Astrocyte (in vitro differentiated cells and primary cell): ENCODE data around the gene GLRA1. TPM values are rescaled to one million over a fixed set of nuclear protein-coding genes. Genes with fewer than 3 reads are reported as not detected.

Source experiments
- DNase-seq: peaks from one replicate; pipeline ENCODE4 v3.0.0-alpha.2; 2010; ENCODE audit warnings: low read depth
- FAIRE-seq: peaks from 2 replicates; lab custom pipeline; 2011; peaks lifted over from hg19 to GRCh38; lab: Jason Lieb, UNC
- H2AFZ ChIP-seq: 2 replicates; pipeline ENCODE4 v1.6.0; 2012; ENCODE audit warnings: low read depth, low read length, inconsistent platforms
- H3K27ac ChIP-seq: 2 replicates; pipeline ENCODE4 v1.5.1; 2011; ENCODE audit warnings: low read depth, low read length, inconsistent platforms
- H3K27me3 ChIP-seq: 2 replicates; pipeline ENCODE4 v1.6.0; 2011; ENCODE audit warnings: low read length, inconsistent platforms; ENCODE audit not compliant: insufficient read depth
- H3K36me3 ChIP-seq: 2 replicates; pipeline ENCODE4 v1.5.1; 2011; ENCODE audit warnings: low read length, inconsistent platforms; ENCODE audit not compliant: insufficient read depth
- H3K4me1 ChIP-seq: 2 replicates; pipeline ENCODE4 v1.5.1; 2011; ENCODE audit warnings: low read length, inconsistent platforms; ENCODE audit not compliant: insufficient read depth
- H3K4me2 ChIP-seq: 2 replicates; pipeline ENCODE4 v1.6.0; 2012; ENCODE audit warnings: low read length, inconsistent platforms
- H3K4me3 ChIP-seq: 2 replicates; pipeline ENCODE4 v1.5.1; 2011; ENCODE audit warnings: low read depth, mild to moderate bottlenecking, low read length, inconsistent platforms; ENCODE audit not compliant: insufficient read depth
- H3K79me2 ChIP-seq: 2 replicates; pipeline ENCODE4 v1.6.0; 2012; ENCODE audit warnings: mild to moderate bottlenecking, low read length, inconsistent platforms; ENCODE audit not compliant: insufficient read depth
- H3K9ac ChIP-seq: 2 replicates; pipeline ENCODE4 v1.6.0; 2012; ENCODE audit warnings: mild to moderate bottlenecking, low read length, inconsistent platforms
- H3K9me3 ChIP-seq: 2 replicates; pipeline ENCODE4 v1.5.1; 2012; ENCODE audit warnings: low read depth, mild to moderate bottlenecking, low read length, inconsistent platforms; ENCODE audit not compliant: insufficient read depth
- H4K20me1 ChIP-seq: 2 replicates; pipeline ENCODE4 v1.6.0; 2012; ENCODE audit warnings: low read length, inconsistent platforms; ENCODE audit not compliant: insufficient read depth
- H3K27ac Mint-ChIP-seq: one replicate; pipeline ENCODE4 v1.8.0; 2021; ENCODE audit warnings: mild to moderate bottlenecking, mixed read lengths; ENCODE audit not compliant: unreplicated experiment
- H3K27me3 Mint-ChIP-seq: one replicate; pipeline ENCODE4 v1.8.0; 2021; ENCODE audit warnings: low read depth, mixed read lengths; ENCODE audit not compliant: unreplicated experiment
- H3K36me3 Mint-ChIP-seq: one replicate; pipeline ENCODE4 v1.8.0; 2021; ENCODE audit warnings: low read depth, mixed read lengths; ENCODE audit not compliant: unreplicated experiment
- H3K4me1 Mint-ChIP-seq: one replicate; pipeline ENCODE4 v1.8.0; 2021; ENCODE audit warnings: low read depth, mixed read lengths; ENCODE audit not compliant: unreplicated experiment
- H3K4me3 Mint-ChIP-seq: one replicate; pipeline ENCODE4 v1.8.0; 2021; ENCODE audit warnings: mild to moderate bottlenecking, moderate library complexity, mixed read lengths; ENCODE audit not compliant: unreplicated experiment
- H3K9me3 Mint-ChIP-seq: one replicate; pipeline ENCODE4 v1.8.0; 2021; ENCODE audit warnings: mild to moderate bottlenecking, mixed read lengths; ENCODE audit not compliant: unreplicated experiment
- EZH2 ChIP-seq: IDR thresholded peaks from 2 replicates; pipeline ENCODE4 v1.6.1; 2012; ENCODE audit warnings: mild to moderate bottlenecking, low read length, inconsistent platforms; ENCODE audit not compliant: insufficient read depth
- total RNA-seq: library from RNA; stranded (reverse); gene quantifications from 2 replicates; pipeline ENCODE4 v1.2.1, GENCODE V29; 2021
- TF ChIP-seq, protein P1 (sequence below): IDR thresholded peaks from 2 replicates; pipeline ENCODE4 v1.5.1; 2011; ENCODE audit warnings: low read depth, mild to moderate bottlenecking, inconsistent platforms, low read length, moderate library complexity; ENCODE audit not compliant: insufficient read depth

GLRA1 gene
- total RNA-seq, 1 donor from 2014 or later: not detected

GRCh38 chr5:151825445-151825844 lies 99.2 kb downstream of the GLRA1 start:
- no peaks in the 10 kb centered on the region for H3K4me1 ChIP-seq
- DNase-seq (peak; percentile 34), FAIRE-seq (peak; percentile 92)
- H3K27ac Mint-ChIP-seq: no peak overlapping the region
- no peak overlapping the region for H3K27ac ChIP-seq
- H4K20me1 ChIP-seq: peaks cover 30% of the 10 kb centered on the region
- peaks cover 2% of the 10 kb centered on the region for H3K9me3 Mint-ChIP-seq
- no peak overlapping the region for H3K9ac ChIP-seq
- H3K27me3 ChIP-seq: no peaks in the 10 kb centered on the region
- no peaks in the 10 kb centered on the region for H3K27me3 Mint-ChIP-seq
- no peaks in the 10 kb centered on the region for H3K36me3 Mint-ChIP-seq
- no peaks in the 10 kb centered on the region for H3K79me2 ChIP-seq
- no peaks in the 10 kb centered on the region for H3K4me1 Mint-ChIP-seq
- H2AFZ ChIP-seq: no peak overlapping the region
- peaks cover 3% of the 10 kb centered on the region for H3K36me3 ChIP-seq
- TF ChIP-seq, protein P1, sequence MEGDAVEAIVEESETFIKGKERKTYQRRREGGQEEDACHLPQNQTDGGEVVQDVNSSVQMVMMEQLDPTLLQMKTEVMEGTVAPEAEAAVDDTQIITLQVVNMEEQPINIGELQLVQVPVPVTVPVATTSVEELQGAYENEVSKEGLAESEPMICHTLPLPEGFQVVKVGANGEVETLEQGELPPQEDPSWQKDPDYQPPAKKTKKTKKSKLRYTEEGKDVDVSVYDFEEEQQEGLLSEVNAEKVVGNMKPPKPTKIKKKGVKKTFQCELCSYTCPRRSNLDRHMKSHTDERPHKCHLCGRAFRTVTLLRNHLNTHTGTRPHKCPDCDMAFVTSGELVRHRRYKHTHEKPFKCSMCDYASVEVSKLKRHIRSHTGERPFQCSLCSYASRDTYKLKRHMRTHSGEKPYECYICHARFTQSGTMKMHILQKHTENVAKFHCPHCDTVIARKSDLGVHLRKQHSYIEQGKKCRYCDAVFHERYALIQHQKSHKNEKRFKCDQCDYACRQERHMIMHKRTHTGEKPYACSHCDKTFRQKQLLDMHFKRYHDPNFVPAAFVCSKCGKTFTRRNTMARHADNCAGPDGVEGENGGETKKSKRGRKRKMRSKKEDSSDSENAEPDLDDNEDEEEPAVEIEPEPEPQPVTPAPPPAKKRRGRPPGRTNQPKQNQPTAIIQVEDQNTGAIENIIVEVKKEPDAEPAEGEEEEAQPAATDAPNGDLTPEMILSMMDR: peak; percentile 97
- TF ChIP-seq EZH2: no peak
- H3K4me3 Mint-ChIP-seq: no peak overlapping the region
- no peaks in the 10 kb centered on the region for H3K9me3 ChIP-seq
- H3K4me3 ChIP-seq: no peak overlapping the region
- no peak overlapping the region for H3K4me2 ChIP-seq

DNA sequence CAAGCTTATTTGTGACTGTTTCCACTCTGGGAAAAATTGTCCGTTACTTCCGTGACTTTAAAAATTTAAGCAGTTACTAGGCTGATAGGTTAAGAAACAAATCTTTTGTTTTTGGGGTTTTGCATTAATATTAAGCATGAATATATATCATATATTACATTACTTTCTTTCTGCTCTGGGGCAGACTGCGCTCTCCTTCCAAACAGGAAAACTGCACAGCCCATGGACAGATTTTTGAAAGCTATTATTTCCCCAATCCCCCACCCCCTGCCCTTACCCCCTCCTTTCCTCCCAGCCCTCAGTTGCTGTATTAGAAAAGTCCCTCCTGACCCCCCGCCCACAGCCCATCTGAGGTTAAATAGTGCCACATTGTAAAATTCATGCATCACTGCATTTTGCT lies 102.5 kb downstream of the GLRA1 start:
- H3K27me3 ChIP-seq: no peaks in the 10 kb centered on the region
- no peaks in the 10 kb centered on the region for H3K27me3 Mint-ChIP-seq
- no peaks in the 10 kb centered on the region for H3K9me3 Mint-ChIP-seq
- no peak overlapping the region for H3K27ac Mint-ChIP-seq
- DNase-seq (no peak), FAIRE-seq (no peak)
- H3K4me3 ChIP-seq: no peak overlapping the region
- no peaks in the 10 kb centered on the region for H3K4me1 Mint-ChIP-seq
- H3K4me3 Mint-ChIP-seq: no peak overlapping the region
- H3K36me3 Mint-ChIP-seq: no peaks in the 10 kb centered on the region
- no peak overlapping the region for H2AFZ ChIP-seq
- H3K4me1 ChIP-seq: no peaks in the 10 kb centered on the region
- no peaks in the 10 kb centered on the region for H3K79me2 ChIP-seq
- H3K27ac ChIP-seq: no peak overlapping the region
- peaks cover 4% of the 10 kb centered on the region for H3K36me3 ChIP-seq
- H3K9me3 ChIP-seq: no peaks in the 10 kb centered on the region
- no peak overlapping the region for H3K4me2 ChIP-seq
- H3K9ac ChIP-seq: no peak overlapping the region
- TF ChIP-seq EZH2: no peak
- TF ChIP-seq, protein P1: no peak
- peaks cover 34% of the 10 kb centered on the region for H4K20me1 ChIP-seq

DNA sequence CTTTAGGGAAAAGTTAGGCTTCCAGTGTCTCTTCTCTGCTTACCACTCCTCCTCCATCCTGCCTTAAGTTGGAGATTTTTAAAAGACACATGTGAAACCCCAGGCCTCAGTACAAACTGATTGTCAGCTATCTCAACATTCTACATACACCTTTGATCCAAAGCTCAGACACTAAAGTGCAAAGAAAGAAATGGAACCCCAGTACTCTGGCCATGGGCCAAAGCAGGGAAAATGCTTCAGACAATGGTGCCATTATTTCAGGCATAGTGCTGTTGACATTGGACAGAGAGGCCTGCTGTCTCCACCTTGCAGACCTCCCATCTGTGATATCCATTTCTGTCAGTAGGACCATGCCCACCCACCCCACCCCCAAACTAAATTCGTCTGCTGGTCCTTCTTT lies 103.7 kb downstream of the GLRA1 start:
- Mint-ChIP-seq H3K36me3 (no peaks in the 10 kb centered on the region), H3K9me3 (no peaks in the 10 kb centered on the region), H3K4me1 (no peaks in the 10 kb centered on the region), H3K27ac (no peak overlapping the region), H3K4me3 (no peak overlapping the region), H3K27me3 (no peaks in the 10 kb centered on the region)
- no peaks in the 10 kb centered on the region for H3K27me3 ChIP-seq
- TF ChIP-seq, protein P1: no peak
- no peak for TF ChIP-seq EZH2
- H3K36me3 ChIP-seq: peaks cover 4% of the 10 kb centered on the region
- DNase-seq: no peak
- H3K4me2 ChIP-seq: no peak overlapping the region
- FAIRE-seq: no peak
- H3K4me1 ChIP-seq: no peaks in the 10 kb centered on the region
- H3K27ac ChIP-seq: no peak overlapping the region
- peaks cover 29% of the 10 kb centered on the region for H4K20me1 ChIP-seq
- H3K9me3 ChIP-seq: no peaks in the 10 kb centered on the region
- no peak overlapping the region for H3K9ac ChIP-seq
- H3K79me2 ChIP-seq: no peaks in the 10 kb centered on the region
- H3K4me3 ChIP-seq: no peak overlapping the region
- H2AFZ ChIP-seq: no peak overlapping the region
